ENCODE measurements around the gene TBL1XR1.
A peak's percentile ranks its signal among the peaks of the same experiment; 100 is the strongest.

TBL1XR1 gene

DNA sequence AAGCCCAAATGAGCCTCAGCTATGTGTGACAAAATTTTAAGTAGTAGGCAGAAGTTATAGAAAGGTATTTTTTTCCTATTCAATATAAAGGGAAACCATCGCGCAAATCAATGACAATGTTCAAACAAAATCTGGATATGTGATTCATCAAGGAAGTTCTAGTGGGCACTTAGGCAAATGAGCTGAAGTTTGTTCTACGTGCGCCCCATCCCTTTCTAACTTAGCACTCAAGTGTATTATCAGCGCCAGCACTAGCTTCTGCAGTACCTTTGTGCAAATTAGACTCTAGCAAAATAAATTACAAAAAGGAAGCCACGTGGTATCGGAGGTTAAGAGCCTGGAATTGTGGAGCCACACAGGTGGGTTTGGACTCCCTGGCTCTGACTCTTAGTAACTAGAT is 91.1 kb downstream of the TBL1XR1 start:
- no peak for DNase-seq

- DNase-seq = no peak
Measured at GRCh38 chr3:177105623-177106022, 91.7 kb downstream of the TBL1XR1 start.

DNA sequence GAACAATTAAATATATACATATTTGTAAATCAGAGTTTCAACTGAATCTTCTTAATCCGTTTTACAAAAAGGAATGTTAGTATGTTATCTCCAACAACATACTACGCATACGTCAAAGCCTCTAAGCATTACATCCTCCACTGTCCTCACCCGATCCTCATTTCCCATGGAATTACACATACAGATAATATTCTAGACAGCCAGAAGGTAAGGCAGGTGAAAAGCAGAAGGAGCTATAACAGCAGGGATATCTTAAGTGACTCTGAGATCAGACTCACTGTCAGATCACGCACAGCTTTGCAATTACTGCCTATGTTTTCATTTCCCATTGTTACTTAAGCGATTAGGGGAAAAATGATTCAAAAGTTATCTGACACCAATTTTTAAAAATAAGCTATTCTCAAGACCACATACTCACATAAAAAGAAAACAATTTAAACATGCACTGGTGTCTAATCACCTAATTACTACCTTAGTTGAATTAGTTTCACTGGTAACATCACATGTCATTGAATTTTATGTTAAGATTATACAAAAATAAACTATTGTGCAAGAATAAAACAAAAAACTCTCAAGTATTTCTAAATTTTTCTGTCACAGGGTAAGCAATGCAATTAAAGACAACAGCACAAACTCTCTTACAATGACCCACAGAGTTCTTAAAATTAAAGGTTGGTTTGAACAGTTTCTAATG is 92.8 kb downstream of the TBL1XR1 start:
- no peak for DNase-seq

DNA sequence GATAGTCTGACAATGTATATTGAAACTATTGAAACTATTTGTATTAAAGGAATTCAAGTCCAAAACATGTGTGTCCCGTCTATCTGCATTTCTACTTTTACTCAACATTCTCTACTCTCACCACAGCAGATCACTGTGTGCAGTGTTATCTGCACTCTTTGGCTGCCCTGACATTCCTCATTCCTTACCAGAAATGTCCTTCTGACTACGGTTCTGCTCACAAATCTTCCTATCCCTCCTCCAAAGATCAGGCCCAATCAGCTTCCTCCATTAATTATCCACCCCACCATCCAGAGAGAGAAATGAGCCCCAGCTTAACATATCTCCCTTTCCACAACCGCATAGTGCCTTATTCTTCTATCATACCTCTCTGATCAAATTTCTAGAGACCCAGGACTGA is 94.7 kb downstream of the TBL1XR1 start:
- peak; percentile 27 for DNase-seq

GRCh38 chr3:177098551-177098950 is 98.7 kb downstream of the TBL1XR1 start:
- DNase-seq = no peak

- no peak for DNase-seq
Measured at GRCh38 chr3:177096615-177097014, 100.7 kb downstream of the TBL1XR1 start.

DNA sequence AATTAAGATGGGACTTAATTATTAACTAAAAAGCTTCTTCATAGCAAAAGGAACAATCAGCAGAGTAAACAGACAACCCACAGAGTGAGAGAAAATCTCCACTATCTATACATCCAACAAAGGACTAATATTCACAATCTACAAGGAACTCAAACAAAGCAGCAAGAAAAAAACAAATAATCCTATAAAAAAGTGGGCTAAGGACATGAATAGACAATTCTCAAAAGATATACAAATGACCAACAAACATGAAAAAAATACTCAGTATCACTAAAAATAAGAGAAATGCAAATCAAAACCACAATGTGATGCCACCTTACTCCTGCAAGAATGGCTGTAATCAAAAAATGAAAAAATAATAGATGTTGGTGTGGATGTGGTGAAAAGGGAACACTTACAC is 103.3 kb downstream of the TBL1XR1 start:
- DNase-seq = no peak

GRCh38 chr3:177089901-177090300 is 107.4 kb downstream of the TBL1XR1 start:
- DNase-seq = no peak

DNA sequence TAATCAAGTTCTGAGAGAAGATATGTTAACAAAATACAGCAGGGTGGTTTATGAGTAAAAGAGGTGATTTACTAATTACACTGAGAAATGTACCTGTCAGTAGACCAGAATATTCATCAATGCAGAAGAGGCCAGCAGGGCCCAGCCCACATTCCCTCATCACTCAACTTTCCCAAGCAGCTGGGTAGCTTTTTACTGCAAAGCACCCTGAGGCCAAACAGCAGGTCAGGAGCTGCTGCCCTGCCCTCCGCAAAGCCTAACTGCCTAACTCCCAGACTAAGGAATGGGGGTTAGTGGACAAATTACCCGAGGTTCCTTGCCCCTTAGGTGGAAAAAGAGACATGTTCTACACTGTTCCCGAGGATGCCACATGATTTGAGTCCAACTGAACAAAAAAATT is 108.2 kb downstream of the TBL1XR1 start:
- DNase-seq = no peak

DNA sequence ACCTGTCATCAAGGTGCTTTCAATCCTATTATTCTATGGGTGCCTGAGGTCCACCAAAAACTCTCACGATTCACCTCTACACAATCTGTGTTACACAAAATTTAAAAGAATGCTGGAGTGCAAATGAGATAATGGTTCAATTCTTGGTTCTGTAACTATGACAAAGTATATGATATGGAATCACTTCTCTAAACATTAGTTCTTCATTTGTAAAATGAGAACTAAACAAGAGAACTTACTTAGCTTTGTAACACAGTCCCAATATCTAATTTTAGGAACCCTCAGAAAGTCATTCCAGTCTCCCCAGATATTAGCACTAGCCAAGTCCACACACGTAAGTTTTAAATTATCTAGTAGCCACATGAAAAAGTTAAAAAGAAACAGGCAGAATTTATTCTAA is 111.5 kb downstream of the TBL1XR1 start:
- DNase-seq = no peak

- DNase-seq = no peak
Measured at GRCh38 chr3:177084616-177085015, 112.7 kb downstream of the TBL1XR1 start.

- no peak for DNase-seq
Measured at GRCh38 chr3:177080122-177080521, 117.2 kb downstream of the TBL1XR1 start.

DNA sequence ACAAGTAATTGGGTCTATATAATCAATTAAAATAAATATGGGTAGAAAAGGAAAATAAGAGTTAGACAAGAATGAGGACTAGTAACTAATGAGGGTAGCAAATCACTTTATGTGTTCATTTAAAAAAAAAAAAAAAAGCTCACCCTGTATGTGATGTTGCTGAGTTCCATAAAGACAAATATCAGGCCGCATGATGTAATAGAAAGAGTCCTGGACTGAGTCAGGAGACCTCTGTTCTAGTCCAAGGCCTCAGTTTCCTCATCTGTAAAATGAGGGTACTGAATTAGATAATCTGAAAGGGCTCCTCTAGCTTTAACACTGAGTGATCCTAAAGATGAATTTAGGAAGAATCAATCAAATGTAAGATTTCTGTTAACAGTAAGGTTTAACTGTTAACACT is 117.6 kb downstream of the TBL1XR1 start:
- DNase-seq = no peak

DNA sequence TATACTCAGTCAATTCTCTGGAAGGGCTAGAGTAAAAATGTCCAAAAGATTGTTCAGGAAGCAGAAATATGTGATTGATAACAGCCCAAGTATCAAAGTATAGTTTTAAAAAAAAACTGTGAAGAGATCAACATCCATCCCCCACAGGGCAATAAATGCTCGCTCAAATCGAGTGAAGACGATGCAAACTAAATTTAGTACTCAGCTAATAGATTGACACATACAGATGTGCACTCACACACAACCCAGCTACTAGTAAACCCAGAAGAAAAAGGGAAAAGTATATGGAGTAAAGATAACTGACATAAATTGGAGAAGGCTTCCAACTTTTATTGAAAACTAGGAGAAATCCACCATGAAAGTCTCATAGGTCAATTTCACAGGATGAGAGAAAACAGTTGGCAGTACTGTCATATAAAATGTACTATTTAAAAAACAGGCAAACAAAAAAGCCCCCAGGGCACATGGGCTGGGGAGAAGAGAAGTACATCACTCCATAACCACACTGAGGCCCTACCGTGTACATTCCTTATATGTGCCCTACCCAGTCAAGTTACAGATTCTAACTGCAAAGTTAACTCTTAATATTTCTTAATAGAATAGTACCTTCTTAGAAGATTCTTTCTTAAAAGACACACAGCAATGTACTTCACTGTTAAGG is 125.7 kb downstream of the TBL1XR1 start:
- no peak for DNase-seq

- peak; percentile 70 for DNase-seq
Measured at GRCh38 chr3:177069514-177070329, 127.6 kb downstream of the TBL1XR1 start.

GRCh38 chr3:177068967-177069366 is 128.3 kb downstream of the TBL1XR1 start:
- no peak for DNase-seq

DNA sequence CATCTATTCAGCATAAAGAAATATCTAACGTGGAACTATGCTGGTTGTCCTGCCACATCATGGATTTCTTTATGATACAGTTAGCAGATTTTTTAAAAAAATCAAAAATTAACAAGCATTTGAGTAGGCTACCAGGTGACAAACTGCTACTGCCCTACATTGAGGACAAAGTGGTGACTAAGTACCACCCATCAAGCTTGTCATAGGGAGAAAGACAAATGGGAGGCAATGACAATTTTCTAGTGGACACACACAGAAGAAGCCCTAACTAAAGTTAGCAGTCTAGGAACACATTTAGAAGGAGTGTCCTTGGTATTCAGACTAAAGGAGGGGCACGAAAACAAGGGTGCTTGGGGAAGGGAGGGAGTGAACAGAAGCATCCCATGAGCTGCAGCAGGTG is 131.2 kb downstream of the TBL1XR1 start:
- DNase-seq = no peak

DNA sequence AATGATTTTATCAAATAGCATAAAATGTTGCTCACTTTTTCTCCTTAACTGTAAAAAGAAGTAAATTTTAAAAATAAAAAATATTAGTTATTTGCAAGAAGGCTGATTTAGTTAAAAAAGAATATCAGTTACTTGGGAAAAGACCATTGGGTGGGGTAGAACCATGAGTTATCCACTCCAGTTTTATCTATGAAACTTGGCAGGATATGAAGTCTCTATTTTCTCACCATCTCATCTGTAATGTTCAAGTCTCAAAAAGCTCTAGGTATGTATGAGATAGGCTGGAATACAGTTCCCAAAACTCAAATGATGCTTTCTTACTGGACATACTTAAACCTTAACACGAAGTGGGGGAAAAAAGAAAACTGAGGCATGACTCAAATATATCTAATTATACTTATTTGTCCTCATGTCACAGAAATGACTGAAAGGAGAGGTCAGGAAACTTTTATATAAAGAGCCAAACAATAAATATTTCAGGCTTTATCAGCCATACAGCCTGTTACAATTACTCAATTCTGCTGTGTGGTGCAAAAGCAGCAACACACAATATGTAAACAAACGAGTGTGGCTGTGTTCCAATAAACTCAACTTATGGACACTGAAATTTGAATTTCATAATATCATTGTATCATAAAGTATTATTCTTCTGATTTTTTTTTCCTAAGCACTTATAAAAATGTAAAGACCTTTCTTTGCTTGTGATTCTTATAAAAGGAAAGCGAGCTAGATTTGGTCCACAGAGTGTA is 131.8 kb downstream of the TBL1XR1 start:
- DNase-seq = no peak

GRCh38 chr3:177062052-177062732 is 135.1 kb downstream of the TBL1XR1 start:
- peak; percentile 42 for DNase-seq

DNA sequence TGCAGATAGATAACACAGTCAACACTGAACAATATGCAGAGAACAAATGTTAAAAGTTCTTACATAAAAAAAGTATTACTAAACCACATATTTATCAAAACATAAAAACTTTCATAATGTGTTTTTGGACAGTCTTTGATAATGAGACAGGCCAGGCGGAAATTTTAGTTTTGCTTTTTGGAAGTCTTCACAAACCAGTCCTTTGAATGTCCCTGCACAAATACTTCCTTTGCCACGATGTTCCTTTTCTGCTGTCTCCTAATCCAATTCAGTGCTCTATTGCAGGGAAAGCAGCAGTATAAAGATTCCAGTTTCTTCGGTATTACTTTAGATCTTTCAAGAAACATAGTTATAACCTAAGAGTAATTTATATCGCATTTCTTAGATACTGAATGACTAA is 135.9 kb downstream of the TBL1XR1 start:
- no peak for DNase-seq

DNA sequence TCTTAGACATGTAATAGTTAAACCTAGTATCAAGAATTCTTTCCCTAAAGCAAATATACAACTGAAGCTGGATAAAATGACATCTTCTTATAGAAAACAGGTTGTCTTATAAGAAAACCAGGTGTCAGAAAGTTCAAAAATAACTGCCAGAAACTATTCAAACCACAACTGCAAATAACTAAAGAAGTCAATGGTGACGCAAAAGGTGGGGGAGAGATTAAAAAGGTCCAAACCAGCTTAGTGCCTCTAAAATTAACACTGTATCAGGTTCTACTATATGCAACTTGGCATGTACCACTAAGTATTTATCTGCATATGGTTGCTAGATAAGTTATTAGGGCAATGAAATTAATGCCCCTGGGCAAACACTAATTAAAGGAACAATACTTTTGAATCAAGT is 136.8 kb downstream of the TBL1XR1 start:
- DNase-seq = no peak

- no peak for DNase-seq
Measured at GRCh38 chr3:177058648-177059047, 138.6 kb downstream of the TBL1XR1 start.

DNA sequence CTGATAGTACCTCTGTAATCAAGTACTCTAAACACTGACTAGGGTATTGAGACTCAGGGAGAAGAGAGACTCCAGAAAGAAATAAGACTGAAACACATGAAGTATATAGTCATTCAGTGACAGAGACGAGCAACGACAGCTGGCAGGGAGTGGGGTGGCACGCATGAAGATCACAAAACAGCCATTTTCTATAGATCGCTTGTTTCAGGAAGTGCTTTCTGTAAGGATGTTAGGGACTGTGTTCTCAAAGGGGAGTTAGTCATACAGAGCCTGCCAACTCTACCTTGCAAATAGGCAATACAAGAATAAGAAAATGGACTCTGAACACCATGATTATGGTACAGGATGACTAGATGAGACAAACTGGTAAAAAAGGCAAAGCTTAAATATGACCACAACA is 139.5 kb downstream of the TBL1XR1 start:
- no peak for DNase-seq

Data from fibroblast of skin of right biceps (primary cell).